Jurkat, Clone E6-1 (cell line): ENCODE measurements around the gene SMOC2.
"Not testable (repeated sequence)": the region's sequence is repeated elsewhere in the genome, so short reads cannot be mapped to it uniquely, and the experiment has no call there.

Source experiments
- DNase-seq: peaks from one replicate; pipeline ENCODE4 v3.0.0-alpha.2; 2011; ENCODE audit warnings: low read depth, low spot score
- H3K4me3 ChIP-seq: 2 replicates; pipeline ENCODE4 v1.5.1; 2011; ENCODE audit warnings: mild to moderate bottlenecking, low read length, control low read depth, moderate library complexity

Gene SMOC2

GRCh38 chr6:168554898-168555617 lies 114.1 kb downstream of the SMOC2 start:
- DNase-seq: no peak
- no peak overlapping the region for H3K4me3 ChIP-seq

DNA sequence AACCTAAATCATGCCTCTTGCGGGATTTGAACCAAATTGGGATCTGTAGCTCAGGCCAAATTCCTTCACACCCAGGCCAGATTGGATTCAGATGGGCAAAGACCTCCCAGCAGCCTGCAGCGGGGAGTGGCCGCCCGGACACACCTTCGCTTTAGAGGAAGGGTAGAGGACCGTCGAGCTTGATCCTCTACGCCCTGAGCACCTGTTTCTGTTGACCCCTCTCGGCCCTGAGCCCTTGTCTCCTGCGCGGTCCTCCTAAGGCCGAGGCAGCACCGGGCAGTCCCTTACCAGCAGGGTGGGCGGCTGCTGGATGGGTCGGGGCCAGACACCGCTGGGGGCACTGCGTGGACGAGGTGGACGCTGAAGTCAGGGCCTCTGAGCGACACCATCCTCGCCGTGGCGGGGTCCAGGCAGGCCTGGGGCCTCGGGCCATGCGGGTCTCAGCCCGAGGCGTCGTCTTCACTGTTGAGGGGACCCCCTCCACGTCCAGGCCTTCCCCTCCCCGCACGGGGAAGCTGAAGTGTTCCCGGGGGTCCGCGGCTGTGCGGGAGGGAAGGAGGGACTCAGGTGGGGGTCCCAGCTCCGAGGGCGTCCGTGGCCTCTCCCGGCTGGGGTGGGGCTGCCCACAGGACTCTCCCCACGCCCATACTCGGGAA lies 114.8 kb downstream of the SMOC2 start:
- DNase-seq: no peak
- no peak overlapping the region for H3K4me3 ChIP-seq

- no peak for DNase-seq
- no peak overlapping the region for H3K4me3 ChIP-seq
Observed at GRCh38 chr6:168557512-168557911, 116.5 kb downstream of the SMOC2 start.

GRCh38 chr6:168558686-168559085 lies 117.7 kb downstream of the SMOC2 start:
- no peak overlapping the region for H3K4me3 ChIP-seq
- no peak for DNase-seq

GRCh38 chr6:168559574-168560098 lies 118.7 kb downstream of the SMOC2 start:
- DNase-seq: no peak

DNA sequence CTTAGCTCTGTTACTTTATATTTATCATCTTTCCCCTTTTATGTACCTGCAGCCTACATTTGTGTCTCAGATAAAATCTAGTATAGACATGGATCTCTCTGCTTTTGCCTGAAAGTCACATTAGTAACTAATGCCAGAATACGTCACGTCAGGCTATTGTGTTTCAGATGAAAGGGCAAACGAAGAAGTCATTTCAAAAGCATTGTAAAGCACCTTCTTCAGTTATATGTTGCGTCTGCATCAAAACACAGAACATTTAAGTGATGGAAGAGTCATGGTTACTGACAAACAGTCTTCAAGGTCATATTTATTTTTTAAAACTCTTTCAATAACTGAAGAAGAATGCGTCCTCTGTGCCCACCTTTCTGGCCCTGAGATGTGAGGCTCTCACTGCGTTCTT lies 119.1 kb downstream of the SMOC2 start:
- no peak for DNase-seq
- no peak overlapping the region for H3K4me3 ChIP-seq

More at GRCh38 chr6:168559574-168560098, 118.7 kb downstream of the SMOC2 start:
- H3K4me3 ChIP-seq: no peak overlapping the region

- H3K4me3 ChIP-seq: no peak overlapping the region
- DNase-seq: no peak
Observed at GRCh38 chr6:168562576-168563151, 121.7 kb downstream of the SMOC2 start.

GRCh38 chr6:168563656-168564055 lies 122.7 kb downstream of the SMOC2 start:
- no peak for DNase-seq
- no peak overlapping the region for H3K4me3 ChIP-seq

DNA sequence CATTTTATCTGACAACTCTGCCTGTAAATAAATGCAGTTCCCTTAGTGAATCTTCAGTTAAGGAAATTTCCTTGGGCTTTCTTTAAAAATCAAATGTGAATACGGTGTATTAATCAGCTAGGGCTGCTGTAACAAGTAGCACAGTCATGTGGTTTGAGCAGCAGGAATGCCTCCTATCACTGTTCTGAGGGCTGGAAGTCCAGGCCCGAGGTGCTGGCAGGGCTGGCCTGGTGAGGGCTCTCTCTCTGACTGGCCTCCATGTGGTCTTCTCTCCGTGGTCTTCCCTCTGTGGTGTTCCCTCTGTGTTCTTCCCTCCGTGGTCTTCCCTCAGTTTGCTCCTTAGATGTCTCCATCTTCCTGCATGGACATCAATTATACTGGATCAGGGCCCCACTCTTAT lies 124.1 kb downstream of the SMOC2 start:
- H3K4me3 ChIP-seq: no peak overlapping the region
- no peak for DNase-seq

DNA sequence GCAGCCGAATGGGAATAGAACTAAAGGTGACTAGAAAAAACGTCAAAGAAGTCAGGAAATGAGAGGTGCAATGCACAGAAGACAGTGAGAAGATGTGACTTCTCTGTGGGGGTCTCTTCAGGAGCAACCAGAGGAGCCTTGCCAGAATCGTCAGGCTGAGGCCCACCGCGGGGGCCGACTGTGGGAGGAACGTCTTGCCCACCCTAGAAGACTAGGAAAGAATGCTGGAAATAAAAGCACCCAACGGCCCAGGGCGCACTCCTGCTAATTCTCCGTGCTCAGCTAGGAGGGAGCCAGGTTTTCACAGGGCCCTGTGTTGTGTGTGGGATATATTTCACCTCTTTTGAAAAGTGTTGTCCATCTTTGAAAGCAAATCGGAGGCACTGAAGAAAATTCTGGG lies 129.2 kb downstream of the SMOC2 start:
- no peak overlapping the region for H3K4me3 ChIP-seq
- no peak for DNase-seq

DNA sequence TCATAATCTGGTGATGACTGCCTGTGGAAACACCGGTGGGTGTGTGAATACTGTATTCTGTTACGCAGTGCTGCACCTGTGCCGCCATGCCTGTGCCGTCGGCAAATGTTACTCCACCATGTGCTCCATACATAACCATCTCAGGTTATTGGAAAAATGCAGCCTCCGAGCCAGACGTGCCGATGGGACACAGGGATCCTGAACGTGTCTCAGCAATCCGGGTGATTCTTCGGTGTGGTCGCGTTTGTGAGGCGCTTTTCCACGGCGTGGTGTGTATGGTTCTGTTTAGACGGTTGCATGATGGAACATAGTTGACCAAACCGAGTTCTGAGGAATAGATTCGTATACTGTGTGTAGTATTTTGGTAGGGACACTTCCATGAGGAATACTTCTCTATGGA lies 130.3 kb downstream of the SMOC2 start:
- no peak for DNase-seq
- H3K4me3 ChIP-seq: no peak overlapping the region

DNA sequence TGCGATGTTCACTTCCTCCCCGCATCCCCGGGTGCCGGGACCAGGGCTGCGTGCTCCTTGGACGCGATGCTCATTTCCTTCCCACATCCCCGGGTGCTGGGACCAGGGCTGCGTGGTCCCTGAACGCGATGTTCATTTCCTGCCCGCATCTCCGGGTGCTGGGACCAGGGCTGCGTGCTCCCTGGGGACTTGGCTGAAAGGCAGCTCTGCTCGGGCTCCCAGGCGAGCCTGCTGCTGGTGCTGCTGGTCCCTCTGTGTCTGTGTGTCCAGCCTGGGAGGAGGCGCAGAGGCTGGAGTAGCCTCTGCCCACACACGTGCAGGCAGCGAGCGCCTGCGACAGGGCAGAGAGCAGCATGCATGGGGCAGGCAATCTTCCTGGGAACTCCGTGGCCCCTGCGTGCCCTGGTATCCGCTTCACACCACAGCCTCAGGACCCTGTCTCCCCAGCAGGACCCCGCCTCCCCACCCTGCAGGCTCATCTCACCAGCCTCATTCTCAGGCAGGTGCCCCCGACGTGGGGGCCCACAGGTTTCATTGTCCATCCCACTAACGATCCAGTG lies 132.4 kb downstream of the SMOC2 start:
- not testable (repeated sequence) for H3K4me3 ChIP-seq, DNase-seq

DNA sequence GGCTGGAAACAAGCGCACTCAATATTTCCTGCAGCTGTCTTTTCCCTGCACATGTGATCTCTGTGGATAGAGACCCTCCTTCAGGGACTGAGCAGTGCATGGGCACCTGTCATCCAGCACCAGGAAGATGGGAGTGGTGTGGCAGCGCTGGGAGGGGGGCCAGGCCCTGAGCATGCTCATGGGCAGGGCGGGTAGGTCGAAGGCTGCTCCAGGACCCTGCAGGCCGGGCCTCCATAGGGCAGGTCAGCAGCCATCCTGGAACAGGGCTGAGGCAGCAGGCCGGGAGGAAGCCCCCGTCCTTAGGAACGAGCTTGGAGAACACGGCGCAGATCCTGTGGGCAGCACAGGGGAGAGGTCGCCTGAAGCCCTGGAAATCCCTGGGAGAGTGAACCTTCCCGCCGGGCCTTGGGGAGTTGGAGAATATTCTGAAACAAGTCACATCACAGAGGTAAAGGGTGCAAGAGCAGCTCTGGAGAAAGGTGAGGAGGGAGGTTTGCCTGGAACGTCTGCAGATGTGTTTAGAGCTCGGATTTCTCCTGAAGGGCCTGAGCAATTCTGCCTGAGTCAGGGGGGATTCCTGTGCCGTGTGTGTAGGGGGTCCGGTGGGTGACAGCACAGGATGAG lies 133.2 kb downstream of the SMOC2 start:
- DNase-seq: no peak
- no peak overlapping the region for H3K4me3 ChIP-seq

GRCh38 chr6:168574699-168575195 lies 133.8 kb downstream of the SMOC2 start:
- DNase-seq: no peak
- H3K4me3 ChIP-seq: no peak overlapping the region

- DNase-seq: no peak
- no peak overlapping the region for H3K4me3 ChIP-seq
Observed at GRCh38 chr6:168575346-168576098, 134.5 kb downstream of the SMOC2 start.

DNA sequence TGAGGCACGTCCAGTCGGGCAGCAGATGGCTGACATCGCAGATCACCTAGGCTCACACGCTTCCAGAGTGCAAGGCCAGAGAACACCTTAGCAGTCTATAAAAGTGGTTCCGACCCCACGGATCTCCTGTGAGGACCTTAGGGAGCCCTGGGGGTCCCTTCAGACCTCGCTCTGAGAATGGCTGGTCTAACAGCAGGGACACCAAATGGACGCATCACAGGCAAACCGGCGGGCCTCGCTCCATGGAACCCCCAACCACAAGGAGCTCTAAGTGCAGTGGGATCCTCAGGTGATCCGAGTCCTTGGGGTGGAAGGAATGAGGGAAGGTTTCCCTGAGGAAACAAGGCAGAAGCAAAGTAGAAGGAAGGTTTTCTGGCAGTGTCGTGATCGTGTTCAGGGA lies 135.4 kb downstream of the SMOC2 start:
- no peak for DNase-seq
- no peak overlapping the region for H3K4me3 ChIP-seq

- no peak for DNase-seq
- no peak overlapping the region for H3K4me3 ChIP-seq
Observed at GRCh38 chr6:168577496-168577895, 136.5 kb downstream of the SMOC2 start.

DNA sequence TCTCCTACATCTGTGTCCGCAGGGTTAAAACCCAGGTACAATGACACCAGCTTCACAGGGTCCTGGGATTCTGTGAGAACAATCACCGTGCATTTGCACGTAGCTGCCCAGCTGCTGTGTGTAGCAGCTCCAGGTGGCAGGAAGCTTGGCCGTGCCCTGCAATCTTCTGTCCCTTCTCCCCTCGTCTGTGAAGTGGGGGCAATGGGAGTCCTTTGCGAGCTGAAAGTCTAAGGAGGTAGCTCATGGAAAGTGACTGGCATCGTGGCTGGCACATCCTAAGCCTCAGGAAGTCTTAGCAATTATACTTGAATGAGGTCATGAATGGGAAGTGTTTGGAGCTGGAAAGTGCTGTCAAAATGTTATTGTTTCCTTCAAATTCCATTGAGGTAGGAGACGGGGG lies 137.1 kb downstream of the SMOC2 start:
- H3K4me3 ChIP-seq: no peak overlapping the region
- no peak for DNase-seq

GRCh38 chr6:168581236-168581635 lies 140.3 kb downstream of the SMOC2 start:
- no peak for DNase-seq
- no peak overlapping the region for H3K4me3 ChIP-seq
